ENCODE results near the gene ACP1.

ACP1 gene

GRCh38 chr2:228115-228514, 36.6 kb upstream of the ACP1 start:
- H3K4me3 ChIP-seq (ENCODE audit: low read depth, low read length) = no peak overlapping the region
- no peaks in the 10 kb centered on the region for H3K79me2 ChIP-seq
- H3K4me2 ChIP-seq (ENCODE audit: low read length) = no peak overlapping the region
- no peak overlapping the region for H3K9ac ChIP-seq
- no peak overlapping the region for H2AFZ ChIP-seq
- no peaks in the 10 kb centered on the region for H3K9me3 ChIP-seq (ENCODE audit: control insufficient read depth, low read length)
- no peak overlapping the region for H3K27ac ChIP-seq
- no peaks in the 10 kb centered on the region for H3K36me3 ChIP-seq (ENCODE audit: control insufficient read depth, insufficient read depth, low read length)
- no peaks in the 10 kb centered on the region for H3K27me3 ChIP-seq (ENCODE audit: control insufficient read depth, insufficient read depth, low read length)
- no peak for TF ChIP-seq CTCF (IDR thresholded peaks at IDR 0.05)
- no peaks in the 10 kb centered on the region for H3K4me1 ChIP-seq

GRCh38 chr2:228518-229278, 36.0 kb upstream of the ACP1 start:
- H3K36me3 ChIP-seq (ENCODE audit: control insufficient read depth, insufficient read depth, low read length) = no peaks in the 10 kb centered on the region
- H3K27me3 ChIP-seq (ENCODE audit: control insufficient read depth, insufficient read depth, low read length) = no peaks in the 10 kb centered on the region
- no peaks in the 10 kb centered on the region for H3K79me2 ChIP-seq
- H3K27ac ChIP-seq = no peak overlapping the region
- no peak overlapping the region for H3K4me2 ChIP-seq (ENCODE audit: low read length)
- H3K9me3 ChIP-seq (ENCODE audit: control insufficient read depth, low read length) = no peaks in the 10 kb centered on the region
- no peak overlapping the region for H3K4me3 ChIP-seq (ENCODE audit: low read depth, low read length)
- no peak overlapping the region for H3K9ac ChIP-seq
- no peaks in the 10 kb centered on the region for H3K4me1 ChIP-seq
- TF ChIP-seq CTCF (IDR thresholded peaks at IDR 0.05) = no peak
- no peak overlapping the region for H2AFZ ChIP-seq

- TF ChIP-seq CTCF (IDR thresholded peaks at IDR 0.05) = no peak
- Histone ChIP-seq H3K27ac (no peak overlapping the region), H2AFZ (no peak overlapping the region), H3K36me3 (ENCODE audit: control insufficient read depth, insufficient read depth, low read length) (no peaks in the 10 kb centered on the region), H3K27me3 (ENCODE audit: control insufficient read depth, insufficient read depth, low read length) (no peaks in the 10 kb centered on the region), H3K9me3 (ENCODE audit: control insufficient read depth, low read length) (no peaks in the 10 kb centered on the region), H3K4me1 (no peaks in the 10 kb centered on the region), H3K79me2 (peaks cover 2% of the 10 kb centered on the region), H3K4me2 (ENCODE audit: low read length) (no peak overlapping the region), H3K9ac (no peak overlapping the region), H3K4me3 (ENCODE audit: low read depth, low read length) (no peak overlapping the region)
Measured at GRCh38 chr2:231521-232185, 33.1 kb upstream of the ACP1 start.

- H3K4me2 ChIP-seq (ENCODE audit: low read length) = no peak overlapping the region
- H3K4me3 ChIP-seq (ENCODE audit: low read depth, low read length) = no peak overlapping the region
- H3K9ac ChIP-seq = no peak overlapping the region
- H3K4me1 ChIP-seq = no peaks in the 10 kb centered on the region
- no peak overlapping the region for H3K27ac ChIP-seq
- H3K36me3 ChIP-seq (ENCODE audit: control insufficient read depth, insufficient read depth, low read length) = no peaks in the 10 kb centered on the region
- no peaks in the 10 kb centered on the region for H3K9me3 ChIP-seq (ENCODE audit: control insufficient read depth, low read length)
- H3K79me2 ChIP-seq = peaks cover 2% of the 10 kb centered on the region
- no peaks in the 10 kb centered on the region for H3K27me3 ChIP-seq (ENCODE audit: control insufficient read depth, insufficient read depth, low read length)
- H2AFZ ChIP-seq = no peak overlapping the region
- TF ChIP-seq CTCF (IDR thresholded peaks at IDR 0.05) = no peak
Measured at GRCh38 chr2:233030-233429, 31.7 kb upstream of the ACP1 start.
